ENCODE measurements around the gene AHCYL2. TPM values are rescaled to one million over a fixed set of nuclear protein-coding genes. Genes with fewer than 3 reads are reported as not detected.

Gene AHCYL2
- total RNA-seq, 2 donors from 2014 or later = 30.8 to 31.4 TPM

GRCh38 chr7:129282865-129283264 lies 58.0 kb downstream of the AHCYL2 start:
- 82 to 83% methylated on average over 3 to 5 of the region's 5 CpGs for WGBS, 2 experiments (ENCODE audit: insufficient coverage in 1 of 2, insufficient read length in 1 of 2)
- no peak for TF ChIP-seq CTCF (conservative IDR thresholded peaks at IDR 0.05)
- Mint-ChIP-seq H3K27ac (no peak overlapping the region), H3K27me3 (ENCODE audit: insufficient read depth) (no peaks in the 10 kb centered on the region), H3K9me3 (no peaks in the 10 kb centered on the region), H3K36me3 (ENCODE audit: low read depth) (peaks cover 13% of the 10 kb centered on the region), H3K4me1 (no peaks in the 10 kb centered on the region), H3K4me3 (no peak overlapping the region)
- DNase-seq = no peak
- Histone ChIP-seq H3K27ac (ENCODE audit: low read depth, low read length) (no peak overlapping the region), H3K9me3 (ENCODE audit: control insufficient read depth, low read length) (no peaks in the 10 kb centered on the region), H3K27me3 (ENCODE audit: control insufficient read depth, insufficient read depth, low read length, poor library complexity, severe bottlenecking) (no peaks in the 10 kb centered on the region), H3K4me3 (ENCODE audit: low read length) (no peak overlapping the region), H3K4me1 (ENCODE audit: control insufficient read depth, insufficient read depth, low read length) (no peaks in the 10 kb centered on the region), H3K9ac (ENCODE audit: extremely low read depth, low read length, poor library complexity, severe bottlenecking) (no peak overlapping the region), H3K36me3 (ENCODE audit: control insufficient read depth, insufficient read depth, low read length) (no peaks in the 10 kb centered on the region)

GRCh38 chr7:129283936-129284335 lies 59.1 kb downstream of the AHCYL2 start:
- DNase-seq = no peak
- Histone ChIP-seq H3K4me1 (ENCODE audit: control insufficient read depth, insufficient read depth, low read length) (no peaks in the 10 kb centered on the region), H3K27ac (ENCODE audit: low read depth, low read length) (no peak overlapping the region), H3K27me3 (ENCODE audit: control insufficient read depth, insufficient read depth, low read length, poor library complexity, severe bottlenecking) (no peaks in the 10 kb centered on the region), H3K4me3 (ENCODE audit: low read length) (no peak overlapping the region), H3K9ac (ENCODE audit: extremely low read depth, low read length, poor library complexity, severe bottlenecking) (no peak overlapping the region), H3K9me3 (ENCODE audit: control insufficient read depth, low read length) (no peaks in the 10 kb centered on the region), H3K36me3 (ENCODE audit: control insufficient read depth, insufficient read depth, low read length) (no peaks in the 10 kb centered on the region)
- 92 to 94% methylated on average over 4 of the region's 4 CpGs for WGBS, 2 experiments (ENCODE audit: insufficient coverage in 1 of 2, insufficient read length in 1 of 2)
- Mint-ChIP-seq H3K27ac (no peak overlapping the region), H3K9me3 (no peaks in the 10 kb centered on the region), H3K4me1 (no peaks in the 10 kb centered on the region), H3K36me3 (ENCODE audit: low read depth) (peaks cover 12% of the 10 kb centered on the region), H3K27me3 (ENCODE audit: insufficient read depth) (no peaks in the 10 kb centered on the region), H3K4me3 (no peak overlapping the region)
- TF ChIP-seq CTCF (conservative IDR thresholded peaks at IDR 0.05) = no peak

- no peak overlapping the region for H3K4me3 Mint-ChIP-seq
- H3K27ac Mint-ChIP-seq = no peak overlapping the region
- no peak overlapping the region for H3K4me3 ChIP-seq (ENCODE audit: low read length)
- peak overlapping the region; percentile 21 for H3K27ac ChIP-seq (ENCODE audit: low read depth, low read length)
- H3K36me3 Mint-ChIP-seq (ENCODE audit: low read depth) = peaks cover 10% of the 10 kb centered on the region
- WGBS, 2 experiments (ENCODE audit: insufficient coverage in 1 of 2, insufficient read length in 1 of 2) = 78% methylated on average over 1 of the region's 2 CpGs; no CpG with 5 or more reads in 1 of the 2 experiments
- H3K9me3 Mint-ChIP-seq = no peaks in the 10 kb centered on the region
- H3K9ac ChIP-seq (ENCODE audit: extremely low read depth, low read length, poor library complexity, severe bottlenecking) = no peak overlapping the region
- no peaks in the 10 kb centered on the region for H3K9me3 ChIP-seq (ENCODE audit: control insufficient read depth, low read length)
- H3K4me1 Mint-ChIP-seq = no peaks in the 10 kb centered on the region
- H3K4me1 ChIP-seq (ENCODE audit: control insufficient read depth, insufficient read depth, low read length) = no peaks in the 10 kb centered on the region
- no peak for TF ChIP-seq CTCF (conservative IDR thresholded peaks at IDR 0.05)
- no peak for DNase-seq
- H3K36me3 ChIP-seq (ENCODE audit: control insufficient read depth, insufficient read depth, low read length) = no peaks in the 10 kb centered on the region
- no peaks in the 10 kb centered on the region for H3K27me3 ChIP-seq (ENCODE audit: control insufficient read depth, insufficient read depth, low read length, poor library complexity, severe bottlenecking)
- no peaks in the 10 kb centered on the region for H3K27me3 Mint-ChIP-seq (ENCODE audit: insufficient read depth)
These were observed 60.3 kb downstream of the AHCYL2 start for GRCh38 chr7:129285111-129285510.

Measured in endodermal cell (in vitro differentiated cells).